ENCODE measurements around the gene ZFAND4. TPM values are rescaled to one million over a fixed set of nuclear protein-coding genes. Genes with fewer than 3 reads are reported as not detected.

ZFAND4 gene
- total RNA-seq, result 8.6 and 9.3 TPM in 2 replicates

GRCh38 chr10:45672181-45673073 lies at the start of gene ZFAND4:
ZFAND4 (minus strand) TSS chr10:45672772; CDS start chr10:45663725, 9,047 bp downstream.

Other genes with a start within 250 kb of the ZFAND4 start
- 43.4 and 44.3 TPM in 2 replicates for gene WASHC2C, start 54.5 kb upstream of the ZFAND4 start, total RNA-seq
- 9.7 and 11.3 TPM in 2 replicates for gene AGAP4, start 174.7 kb upstream of the ZFAND4 start, total RNA-seq